Sigmoid colon (tissue), 7 donors: ENCODE measurements around the gene PHF21A. TPM values are rescaled to one million over a fixed set of nuclear protein-coding genes. Genes with fewer than 3 reads are reported as not detected.

Experiments
- DNase-seq: peaks from one replicate; pipeline ENCODE4 v3.0.0-alpha.2; 2019
- H3K27ac ChIP-seq, 4 donors: fragments of 200-600 bp; sonication (generic); one replicate each; pipeline ENCODE4 v1.5.1; 2016 to 2019; ENCODE audit warnings: mild to moderate bottlenecking in 1 of 4
- H3K27me3 ChIP-seq, 3 donors: fragments of 200-600 bp; sonication (generic); one replicate each; pipeline ENCODE4 v1.5.1; 2019; ENCODE audit warnings: mild to moderate bottlenecking in 1 of 3
- H3K36me3 ChIP-seq, 4 donors: fragments of 200-600 bp; sonication (generic); one replicate each; pipeline ENCODE4 v1.5.1; 2016 to 2019
- H3K4me1 ChIP-seq, 4 donors: fragments of 200-600 bp; sonication (generic); one replicate each; pipeline ENCODE4 v1.5.1; 2017 to 2019
- H3K4me3 ChIP-seq, 4 donors: fragments of 200-600 bp; sonication (generic); one replicate each; pipeline ENCODE4 v1.5.1; 2017 to 2019; ENCODE audit warnings: mild to moderate bottlenecking in 2 of 4, moderate library complexity in 1 of 4
- H3K9me3 ChIP-seq, 4 donors: fragments of 200-600 bp in 3 of 4; sonication (generic) in 3 of 4; one replicate each; pipeline versions ENCODE4 v1.5.1 to v1.6.1; 2013 to 2019
- EP300 ChIP-seq, 4 donors: sonication (generic); formaldehyde crosslinking; IDR thresholded peaks; one replicate each; pipeline ENCODE4 v1.6.1; 2017; ENCODE audit warnings: antibody characterized with exemption in 4 of 4
- POLR2A ChIP-seq, 2 donors: fragments of 450-650 bp; IDR thresholded peaks; one replicate each; pipeline ENCODE4 v1.6.1; 2016; ENCODE audit warnings: antibody characterized with exemption in 2 of 2, mild to moderate bottlenecking in 2 of 2, moderate library complexity in 2 of 2
- POLR2AphosphoS5 ChIP-seq, 4 donors: sonication (generic); formaldehyde crosslinking; IDR thresholded peaks; one replicate each; pipeline ENCODE4 v1.6.1; 2017; ENCODE audit warnings: antibody characterized with exemption in 4 of 4
- WGBS, 2 donors: extraction: QIAGEN DNeasy Blood & Tissue Kit; methylation state at CpG; one replicate each; pipeline ENCODE4 v1.1.7; 2013; 5-methylcytosine and 5-hydroxymethylcytosine counted together
- intact Hi-C: fragments of 100-400 bp; cut with DNase I; formaldehyde crosslinking; loops from one replicate; pipeline ENCODE4 v1.15.1; 2023
- polyA plus RNA-seq, 3 donors: library from polyadenylated mRNA; stranded (reverse); fragments of 200-250 nt; gene quantifications; one replicate each; pipeline ENCODE4 v1.2.3, GENCODE V29; 2013
- total RNA-seq, 4 donors: library from RNA; depleted of rRNA; stranded (reverse); fragments of >200 nt; gene quantifications; one replicate each; pipeline ENCODE4 v1.1.0, GENCODE V29; 2016
- TF ChIP-seq, protein P1 (sequence below), 4 experiments: fragments of 450-650 bp in 3 of 4; fragments of 200-600 bp in 1 of 4; IDR thresholded peaks; one replicate each; pipeline ENCODE4 v1.5.1; 2016 to 2019; ENCODE audit warnings: antibody characterized with exemption in 4 of 4, mild to moderate bottlenecking in 3 of 4, moderate library complexity in 2 of 4
- donor health status: healthy with polysubstance abuse.
- donor health status: Bipolar disorder and iron deficiency.
- donor health status: healthy.

Gene PHF21A
- total and polyA plus RNA-seq, 7 donors: 5.3 to 58.6 (median 30.3) TPM

DNA sequence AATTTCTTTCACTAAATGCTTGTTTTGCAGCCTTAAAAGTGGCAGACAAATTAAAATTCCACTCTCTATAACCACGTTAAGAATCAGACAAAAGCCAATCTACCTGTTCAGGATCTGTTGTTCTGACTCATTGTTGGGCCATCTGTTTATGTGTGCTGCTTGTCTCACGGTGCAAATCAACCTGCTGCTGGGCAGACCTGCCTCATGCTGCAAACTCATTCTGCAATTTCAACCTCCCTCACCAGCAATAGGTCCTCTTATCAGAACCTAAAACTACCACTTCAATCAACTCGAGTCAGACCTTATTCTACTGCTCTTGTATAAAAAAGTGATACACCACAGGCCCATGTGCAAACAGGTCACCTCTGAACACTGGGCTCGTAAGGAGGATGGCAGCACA, 123.7 kb downstream of the PHF21A start:
- H3K4me1 ChIP-seq: peaks cover 0 to 44% (median 35%) of the 10 kb centered on the region in 4 donors
- WGBS, 2 donors: 60 to 68% methylated on average over 4 of the region's 4 CpGs
- H3K4me3 ChIP-seq: no peak overlapping the region
- H3K27ac ChIP-seq: no peak overlapping the region
- TF ChIP-seq POLR2AphosphoS5 (IDR thresholded peaks at IDR 0.05) (no peak), POLR2A (IDR thresholded peaks at IDR 0.05) (no peak), EP300 (IDR thresholded peaks at IDR 0.05) (no peak)
- TF ChIP-seq, protein P1, sequence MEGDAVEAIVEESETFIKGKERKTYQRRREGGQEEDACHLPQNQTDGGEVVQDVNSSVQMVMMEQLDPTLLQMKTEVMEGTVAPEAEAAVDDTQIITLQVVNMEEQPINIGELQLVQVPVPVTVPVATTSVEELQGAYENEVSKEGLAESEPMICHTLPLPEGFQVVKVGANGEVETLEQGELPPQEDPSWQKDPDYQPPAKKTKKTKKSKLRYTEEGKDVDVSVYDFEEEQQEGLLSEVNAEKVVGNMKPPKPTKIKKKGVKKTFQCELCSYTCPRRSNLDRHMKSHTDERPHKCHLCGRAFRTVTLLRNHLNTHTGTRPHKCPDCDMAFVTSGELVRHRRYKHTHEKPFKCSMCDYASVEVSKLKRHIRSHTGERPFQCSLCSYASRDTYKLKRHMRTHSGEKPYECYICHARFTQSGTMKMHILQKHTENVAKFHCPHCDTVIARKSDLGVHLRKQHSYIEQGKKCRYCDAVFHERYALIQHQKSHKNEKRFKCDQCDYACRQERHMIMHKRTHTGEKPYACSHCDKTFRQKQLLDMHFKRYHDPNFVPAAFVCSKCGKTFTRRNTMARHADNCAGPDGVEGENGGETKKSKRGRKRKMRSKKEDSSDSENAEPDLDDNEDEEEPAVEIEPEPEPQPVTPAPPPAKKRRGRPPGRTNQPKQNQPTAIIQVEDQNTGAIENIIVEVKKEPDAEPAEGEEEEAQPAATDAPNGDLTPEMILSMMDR (IDR thresholded peaks at IDR 0.05): no peak
- no peak for DNase-seq
- no peaks in the 10 kb centered on the region for H3K9me3 ChIP-seq
- no peaks in the 10 kb centered on the region for H3K27me3 ChIP-seq
- H3K36me3 ChIP-seq: no peaks in the 10 kb centered on the region
- intact Hi-C loops: no loop called here

DNA sequence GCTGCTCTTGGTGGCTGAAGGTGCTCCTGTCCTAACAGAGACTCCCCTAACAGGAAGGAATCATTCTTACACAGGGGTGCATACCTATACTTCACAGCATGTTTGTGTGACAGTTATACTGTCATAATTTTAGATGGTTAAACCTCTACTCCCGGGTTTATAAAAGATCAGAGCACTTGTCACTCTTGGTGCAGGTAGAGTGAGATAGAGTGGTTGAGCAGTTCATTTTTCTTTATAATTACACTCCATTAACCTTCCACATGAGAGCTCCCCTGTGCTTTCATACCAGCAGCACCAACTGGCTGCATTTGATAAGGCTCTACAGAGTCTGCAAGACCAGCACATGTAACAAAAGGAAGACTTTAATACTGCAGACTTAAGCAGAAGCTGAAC, 125.9 kb downstream of the PHF21A start:
- no peak overlapping the region for H3K27ac ChIP-seq
- TF ChIP-seq POLR2AphosphoS5 (IDR thresholded peaks at IDR 0.05) (no peak), EP300 (IDR thresholded peaks at IDR 0.05) (no peak), POLR2A (IDR thresholded peaks at IDR 0.05) (no peak)
- TF ChIP-seq, protein P1 (IDR thresholded peaks at IDR 0.05): no peak
- H3K4me1 ChIP-seq: peaks cover 0 to 37% (median 26%) of the 10 kb centered on the region in 4 donors
- no peaks in the 10 kb centered on the region for H3K36me3 ChIP-seq
- intact Hi-C loops: no loop called here
- WGBS, 2 donors: 47 to 71% methylated on average over 1 of the region's 1 CpG
- no peaks in the 10 kb centered on the region for H3K27me3 ChIP-seq
- no peaks in the 10 kb centered on the region for H3K9me3 ChIP-seq
- no peak overlapping the region for H3K4me3 ChIP-seq
- DNase-seq: no peak

DNA sequence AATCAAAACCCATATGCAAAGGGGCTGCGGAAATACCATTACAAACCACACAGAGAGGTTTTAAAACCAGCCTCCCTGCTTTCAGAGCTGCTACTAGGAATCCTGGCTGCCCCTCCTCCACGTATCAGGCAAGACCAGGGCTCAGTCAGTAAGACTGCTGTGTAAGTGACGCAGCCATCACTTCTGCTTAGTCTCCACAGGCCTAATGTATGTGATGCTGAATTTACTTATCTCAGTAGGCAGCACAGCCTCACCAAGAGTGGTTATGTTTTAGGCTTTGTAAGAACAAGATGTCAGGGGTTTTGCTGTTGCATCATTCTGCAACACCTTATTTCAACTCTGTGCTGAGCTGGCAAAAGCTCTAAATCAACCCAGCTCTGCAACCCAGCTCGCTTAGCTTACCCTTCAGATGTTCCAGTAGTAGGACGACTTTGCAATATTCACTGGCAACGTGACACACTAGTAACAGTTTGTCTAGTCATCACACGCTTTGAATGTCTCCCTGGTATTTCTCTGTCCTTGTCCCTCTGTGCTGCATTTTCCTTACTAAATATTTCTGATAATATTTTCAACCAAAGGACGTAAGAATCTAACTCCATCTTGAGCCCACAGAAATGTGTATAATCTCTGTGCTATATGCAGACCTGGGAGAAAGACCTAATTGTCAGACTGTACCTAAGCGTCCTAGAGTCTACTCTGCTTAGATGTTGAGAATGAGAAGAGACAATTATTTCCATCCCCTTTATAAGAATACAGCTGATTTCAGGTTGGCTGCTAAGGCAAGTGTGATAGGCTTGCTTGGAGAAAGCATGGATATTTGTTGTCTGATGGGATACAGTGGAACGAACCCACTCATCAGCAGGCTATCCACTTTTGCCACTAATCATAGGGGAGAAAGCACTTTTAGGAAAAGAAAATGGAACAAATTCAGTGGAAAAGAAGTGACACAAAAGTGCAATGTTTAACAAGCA, 126.6 kb downstream of the PHF21A start:
- no peaks in the 10 kb centered on the region for H3K27me3 ChIP-seq

DNA sequence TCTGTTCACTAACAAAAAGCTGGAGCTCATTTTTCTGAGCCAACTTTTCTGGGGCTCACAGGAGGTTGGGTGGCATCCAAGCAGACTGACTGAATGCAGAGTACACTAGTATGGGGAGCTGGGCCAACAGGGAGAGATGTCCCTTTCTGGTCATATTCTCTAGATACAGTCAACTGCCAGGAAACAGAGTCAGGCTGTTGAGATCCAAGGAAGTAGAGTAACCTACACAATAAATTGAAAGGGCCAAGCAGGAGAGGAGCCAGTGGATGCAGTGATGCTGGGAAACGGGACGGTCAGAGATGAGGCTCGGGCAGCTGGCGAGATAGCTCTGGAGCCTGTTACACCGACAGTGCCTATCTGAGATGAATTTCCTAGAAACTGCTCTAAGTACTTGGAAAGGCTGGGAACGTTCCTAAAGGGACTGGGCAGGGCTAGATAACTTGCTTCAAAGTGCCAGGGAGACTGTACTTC, 127.7 kb downstream of the PHF21A start:
- intact Hi-C loops: no loop called here
- Histone ChIP-seq H3K27ac (peak overlapping the region; percentile 45 to 83 (median 70)), H3K4me3 (no peak overlapping the region), H3K36me3 (no peaks in the 10 kb centered on the region), H3K4me1 (peaks cover 0 to 37% (median 26%) of the 10 kb centered on the region in 4 donors), H3K9me3 (no peaks in the 10 kb centered on the region), H3K27me3 (no peaks in the 10 kb centered on the region)
- WGBS, 2 donors: 76% methylated on average over 6 of the region's 6 CpGs
- peak; percentile 92 for DNase-seq
- TF ChIP-seq POLR2AphosphoS5 (IDR thresholded peaks at IDR 0.05) (peak; percentile 83 to 90 (median 86)), POLR2A (IDR thresholded peaks at IDR 0.05) (no peak), EP300 (IDR thresholded peaks at IDR 0.05) (peak in 2 of 4 donors; percentile 29 to 57)
- TF ChIP-seq, protein P1 (IDR thresholded peaks at IDR 0.05): no peak

More for the DNA sequence above, 126.6 kb downstream of the PHF21A start:
- Histone ChIP-seq H3K36me3 (no peaks in the 10 kb centered on the region), H3K4me1 (peaks cover 0 to 37% (median 26%) of the 10 kb centered on the region in 4 donors), H3K9me3 (no peaks in the 10 kb centered on the region), H3K27ac (peak overlapping the region; percentile 45 to 83 (median 70)), H3K4me3 (no peak overlapping the region)
- TF ChIP-seq POLR2AphosphoS5 (IDR thresholded peaks at IDR 0.05) (peak in 3 of 4 donors; percentile 13 to 67 (median 24)), POLR2A (IDR thresholded peaks at IDR 0.05) (no peak), EP300 (IDR thresholded peaks at IDR 0.05) (no peak)
- TF ChIP-seq, protein P1 (IDR thresholded peaks at IDR 0.05): no peak
- DNase-seq: no peak
- 84 to 91% methylated on average over 10 of the region's 10 CpGs for WGBS, 2 donors
- intact Hi-C loops: no loop called here
